ENCODE measurements around the gene ERC2.

ERC2 gene

GRCh38 chr3:55742022-55742831 is 726.0 kb downstream of the ERC2 start:
- DNase-seq (ENCODE audit: low spot score): no peak

- no peak for DNase-seq (ENCODE audit: low spot score)
Observed at GRCh38 chr3:55737186-55737585, 731.1 kb downstream of the ERC2 start.

- no peak for DNase-seq (ENCODE audit: low spot score)
Observed at GRCh38 chr3:55735976-55736375, 732.3 kb downstream of the ERC2 start.

GRCh38 chr3:55731741-55732140 is 736.5 kb downstream of the ERC2 start:
- DNase-seq (ENCODE audit: low spot score): no peak

- DNase-seq (ENCODE audit: low spot score): no peak
Observed at GRCh38 chr3:55729546-55729945, 738.7 kb downstream of the ERC2 start.

GRCh38 chr3:55728461-55729100 is 739.7 kb downstream of the ERC2 start:
- no peak for DNase-seq (ENCODE audit: low spot score)

- no peak for DNase-seq (ENCODE audit: low spot score)
Observed at GRCh38 chr3:55726501-55726775, 741.8 kb downstream of the ERC2 start.

- DNase-seq (ENCODE audit: low spot score): no peak
Observed at GRCh38 chr3:55725681-55726500, 742.4 kb downstream of the ERC2 start.

- DNase-seq (ENCODE audit: low spot score): no peak
Observed at GRCh38 chr3:55724821-55725220, 743.4 kb downstream of the ERC2 start.

GRCh38 chr3:55724407-55724784 is 743.9 kb downstream of the ERC2 start:
- no peak for DNase-seq (ENCODE audit: low spot score)

GRCh38 chr3:55723653-55724406 is 744.4 kb downstream of the ERC2 start:
- no peak for DNase-seq (ENCODE audit: low spot score)

- no peak for DNase-seq (ENCODE audit: low spot score)
Observed at GRCh38 chr3:55721716-55722484, 746.4 kb downstream of the ERC2 start.

- DNase-seq (ENCODE audit: low spot score): no peak
Observed at GRCh38 chr3:55720614-55721013, 747.7 kb downstream of the ERC2 start.

- DNase-seq (ENCODE audit: low spot score): no peak
Observed at GRCh38 chr3:55719508-55719907, 748.8 kb downstream of the ERC2 start.

GRCh38 chr3:55719006-55719405 is 749.3 kb downstream of the ERC2 start:
- DNase-seq (ENCODE audit: low spot score): no peak

- no peak for DNase-seq (ENCODE audit: low spot score)
Observed at GRCh38 chr3:55718521-55718921, 749.7 kb downstream of the ERC2 start.

GRCh38 chr3:55718074-55718473 is 750.2 kb downstream of the ERC2 start:
- no peak for DNase-seq (ENCODE audit: low spot score)

- no peak for DNase-seq (ENCODE audit: low spot score)
Observed at GRCh38 chr3:55717481-55717880, 750.8 kb downstream of the ERC2 start.

GRCh38 chr3:55716611-55717225 is 751.5 kb downstream of the ERC2 start:
- DNase-seq (ENCODE audit: low spot score): no peak

- DNase-seq (ENCODE audit: low spot score): no peak
Observed at GRCh38 chr3:55716044-55716443, 752.2 kb downstream of the ERC2 start.

GRCh38 chr3:55714057-55714456 is 754.2 kb downstream of the ERC2 start:
- DNase-seq (ENCODE audit: low spot score): no peak

Data from HuH-7 (cell line).